H1 (cell line): ENCODE results near the gene ARID3B. TPM values are rescaled to one million over a fixed set of nuclear protein-coding genes. Genes with fewer than 3 reads are reported as not detected.

Experiments
- CTCF ChIA-PET: fragments of 300-600 bp; sonication (Branson Sonifier 250); formaldehyde crosslinking; loops from one replicate; lab custom pipeline; 2021; ENCODE audit not compliant: partially characterized antibody; lab: Charles Lee
- POLR2A ChIA-PET: fragments of 300-600 bp; sonication (Branson Sonifier 250); formaldehyde crosslinking; loops from one replicate; lab custom pipeline; 2021; ENCODE audit warnings: inconsistent platforms; ENCODE audit not compliant: partially characterized antibody; lab: Charles Lee
- DNase-seq, 2 experiments: peaks; one replicate each; pipeline versions ENCODE4 v3.0.0 to v3.0.0-alpha.2; 2010 to 2022; ENCODE audit warnings: low spot score in 2 of 2, low read depth in 1 of 2, mixed read lengths in 1 of 2
- FAIRE-seq: peaks from 2 replicates; lab custom pipeline; 2011; peaks lifted over from hg19 to GRCh38; lab: Jason Lieb, UNC
- H2AFZ ChIP-seq: 2 replicates; pipeline ENCODE4 v1.8.1; 2012; ENCODE audit warnings: low read length, inconsistent platforms
- H2AK5ac ChIP-seq: 2 replicates; pipeline ENCODE4 v1.6.1; 2013; ENCODE audit warnings: low read depth, low read length
- H2BK120ac ChIP-seq: replicated peaks from 2 replicates; pipeline ENCODE3; 2013; ENCODE audit warnings: low read depth, low read length, inconsistent platforms
- H2BK12ac ChIP-seq: 2 replicates; pipeline ENCODE4 v1.6.1; 2013; ENCODE audit warnings: low read depth, low read length
- H2BK15ac ChIP-seq: 2 replicates; pipeline ENCODE4 v1.6.1; 2013; ENCODE audit warnings: low read length
- H2BK20ac ChIP-seq: 2 replicates; pipeline ENCODE4 v1.6.1; 2013; ENCODE audit warnings: low read length
- H2BK5ac ChIP-seq: 2 replicates; pipeline ENCODE4 v1.6.1; 2013; ENCODE audit warnings: low read depth, low read length
- H3K14ac ChIP-seq: 2 replicates; pipeline ENCODE4 v1.6.1; 2013; ENCODE audit warnings: inconsistent platforms; ENCODE audit not compliant: insufficient read length
- H3K18ac ChIP-seq: 2 replicates; pipeline ENCODE4 v1.6.1; 2013; ENCODE audit warnings: low read length; ENCODE audit errors: extremely low read depth
- H3K23ac ChIP-seq: 2 replicates; pipeline ENCODE4 v1.6.1; 2013; ENCODE audit warnings: inconsistent platforms; ENCODE audit not compliant: insufficient read length
- H3K23me2 ChIP-seq: 2 replicates; pipeline ENCODE4 v1.6.1; 2013; ENCODE audit warnings: low read depth, low read length
- H3K27ac ChIP-seq: 2 replicates; pipeline ENCODE4 v1.6.1; 2011; ENCODE audit warnings: low read depth, low read length, inconsistent platforms
- H3K27me3 ChIP-seq, 4 experiments: replicated peaks in 1 of 4; 1 replicate in 1 of 4; 2 replicates in 3 of 4; pipeline versions ENCODE4 v1.6.1 to v1.8.1; 2011 to 2013; ENCODE audit warnings: low read length in 3 of 4, mild to moderate bottlenecking in 3 of 4, inconsistent platforms in 2 of 4, mixed read lengths in 2 of 4, moderate library complexity in 1 of 4; ENCODE audit not compliant: control insufficient read depth in 3 of 4, insufficient read depth in 3 of 4; ENCODE audit errors: extremely low read depth in 1 of 4
- H3K36me3 ChIP-seq, 4 experiments: 2 replicates each; pipeline versions ENCODE4 v1.6.1 to v1.8.1; 2011 to 2013; ENCODE audit warnings: mild to moderate bottlenecking in 4 of 4, low read length in 3 of 4, moderate library complexity in 2 of 4, control low read depth in 1 of 4, inconsistent platforms in 1 of 4; ENCODE audit not compliant: insufficient read depth in 4 of 4, control insufficient read depth in 2 of 4
- H3K4ac ChIP-seq: replicated peaks from 2 replicates; pipeline ENCODE3; 2013; ENCODE audit warnings: low read length, low read depth, mixed read lengths, inconsistent platforms; ENCODE audit not compliant: insufficient read length
- H3K4me1 ChIP-seq, 4 experiments: replicated peaks in 1 of 4; 1 replicate in 1 of 4; 2 replicates in 3 of 4; pipeline versions ENCODE4 v1.6.1 to v1.8.1; 2011 to 2013; ENCODE audit warnings: low read length in 3 of 4, inconsistent platforms in 2 of 4, mixed read lengths in 1 of 4; ENCODE audit not compliant: insufficient read depth in 4 of 4, control insufficient read depth in 3 of 4
- H3K4me2 ChIP-seq, 2 experiments: 2 replicates each; pipeline versions ENCODE4 v1.6.1 to v1.8.1; 2011 to 2013; ENCODE audit warnings: low read depth in 2 of 2, low read length in 2 of 2, control low read depth in 1 of 2, inconsistent platforms in 1 of 2, mild to moderate bottlenecking in 1 of 2; ENCODE audit not compliant: insufficient read depth in 1 of 2
- H3K4me3 ChIP-seq, 4 experiments: fragments of 200-600, 300-600 bp in 1 of 4; sonication (generic), shearing (Covaris generic), sonication (Bioruptor Twin) in 1 of 4; 2 replicates each; pipeline versions ENCODE4 v1.5.1 to v1.8.1; 2011 to 2016; ENCODE audit warnings: low read length in 4 of 4, low read depth in 3 of 4, control low read depth in 2 of 4, inconsistent platforms in 2 of 4, mild to moderate bottlenecking in 2 of 4, mixed read lengths in 1 of 4, moderate library complexity in 1 of 4; ENCODE audit not compliant: insufficient read depth in 2 of 4; ENCODE audit errors: extremely low read depth in 1 of 4
- H3K56ac ChIP-seq: replicated peaks from 2 replicates; pipeline ENCODE3; 2013; ENCODE audit warnings: low read depth, mild to moderate bottlenecking, mixed read lengths, low read length, inconsistent platforms; ENCODE audit not compliant: insufficient read length
- H3K79me1 ChIP-seq: 2 replicates; pipeline ENCODE4 v1.6.1; 2013; ENCODE audit warnings: low read depth, low read length, control low read depth
- H3K79me2 ChIP-seq, 2 experiments: 2 replicates each; pipeline versions ENCODE4 v1.6.1 to v1.8.1; 2012 to 2013; ENCODE audit warnings: low read length in 2 of 2, mild to moderate bottlenecking in 2 of 2, inconsistent platforms in 1 of 2; ENCODE audit not compliant: insufficient read depth in 2 of 2, control insufficient read depth in 1 of 2
- H3K9ac ChIP-seq, 4 experiments: replicated peaks in 1 of 4; 1 replicate in 1 of 4; 2 replicates in 3 of 4; pipeline versions ENCODE4 v1.6.1 to v1.8.1; 2011 to 2013; ENCODE audit warnings: low read depth in 3 of 4, low read length in 3 of 4, control low read depth in 2 of 4, mild to moderate bottlenecking in 2 of 4, moderate library complexity in 2 of 4, inconsistent platforms in 1 of 4; ENCODE audit errors: extremely low read depth in 1 of 4
- H3K9me3 ChIP-seq, 2 experiments: 2 replicates each; pipeline versions ENCODE4 v1.6.1 to v1.8.1; 2012 to 2013; ENCODE audit warnings: mild to moderate bottlenecking in 2 of 2, moderate library complexity in 2 of 2, control low read depth in 1 of 2, inconsistent platforms in 1 of 2, low read depth in 1 of 2, low read length in 1 of 2, mixed read lengths in 1 of 2; ENCODE audit not compliant: insufficient read depth in 2 of 2
- H4K20me1 ChIP-seq, 2 experiments: replicated peaks in 1 of 2; 2 replicates each; pipeline versions ENCODE3 to v1.8.1; 2011 to 2013; ENCODE audit warnings: inconsistent platforms in 2 of 2, low read length in 2 of 2, mild to moderate bottlenecking in 1 of 2; ENCODE audit not compliant: insufficient read depth in 2 of 2, control insufficient read depth in 1 of 2
- H4K5ac ChIP-seq: 2 replicates; pipeline ENCODE4 v1.6.1; 2013; ENCODE audit warnings: low read length, low read depth, mixed read lengths, inconsistent platforms; ENCODE audit not compliant: insufficient read length
- H4K8ac ChIP-seq: 2 replicates; pipeline ENCODE4 v1.8.0; 2013; ENCODE audit warnings: mild to moderate bottlenecking, moderate library complexity, low read length, inconsistent platforms; ENCODE audit not compliant: insufficient read depth; ENCODE audit errors: extremely low read depth
- H4K91ac ChIP-seq: replicated peaks from 2 replicates; pipeline ENCODE3; 2013; ENCODE audit warnings: low read length, mixed read lengths, inconsistent platforms; ENCODE audit not compliant: insufficient read length
- BCL11A ChIP-seq, 2 experiments: IDR thresholded peaks; one replicate each; pipeline ENCODE4 v1.6.1; 2011; ENCODE audit warnings: low read depth in 2 of 2, low read length in 2 of 2, mild to moderate bottlenecking in 2 of 2
- CEBPB ChIP-seq: IDR thresholded peaks from 2 replicates; pipeline ENCODE4 v1.6.1; 2012; ENCODE audit warnings: low read depth, low read length
- CHD1 ChIP-seq: IDR thresholded peaks from 2 replicates; pipeline ENCODE4 v1.6.1; 2012; ENCODE audit warnings: low read depth, low read length, improper control_type of control experiment
- CHD2 ChIP-seq: IDR thresholded peaks from 2 replicates; pipeline ENCODE4 v1.6.1; 2012; ENCODE audit warnings: low read length, improper control_type of control experiment
- GABPA ChIP-seq: IDR thresholded peaks from 2 replicates; pipeline ENCODE4 v1.6.1; 2011; ENCODE audit warnings: mild to moderate bottlenecking, low read length, moderate library complexity, borderline replicate concordance; ENCODE audit not compliant: insufficient read depth
- HDAC6 ChIP-seq: IDR thresholded peaks from one replicate; pipeline ENCODE4 v1.7.1; 2012; ENCODE audit warnings: low read depth, mild to moderate bottlenecking, inconsistent platforms, low read length, moderate library complexity
- POLR2A ChIP-seq, 2 experiments: IDR thresholded peaks; 1 replicate in 1 of 2; 2 replicates in 1 of 2; pipeline ENCODE4 v1.6.1; 2011; ENCODE audit warnings: low read depth in 2 of 2, low read length in 2 of 2, mild to moderate bottlenecking in 2 of 2; ENCODE audit errors: control extremely low read depth in 1 of 2
- POU5F1 ChIP-seq: IDR thresholded peaks from 2 replicates; pipeline ENCODE4 v1.6.1; 2011; ENCODE audit warnings: low read depth, mild to moderate bottlenecking, low read length, moderate library complexity
- RBBP5 ChIP-seq: IDR thresholded peaks from 2 replicates; pipeline ENCODE4 v1.7.1; 2012; ENCODE audit warnings: low read depth, mild to moderate bottlenecking, inconsistent platforms, low read length, moderate library complexity, borderline replicate concordance
- RNF2 ChIP-seq: fragments of 200-900, 300-1000 bp; sonication (generic); IDR thresholded peaks from 2 replicates; pipeline ENCODE4 v1.7.1; 2016; ENCODE audit warnings: borderline replicate concordance, low read depth, mild to moderate bottlenecking, antibody characterized with exemption, low read length; ENCODE audit not compliant: poor library complexity, severe bottlenecking; ENCODE audit errors: missing control alignments
- TAF7 ChIP-seq: optimal IDR thresholded peaks from 2 replicates; pipeline ENCODE3; 2011; ENCODE audit warnings: low read depth, mild to moderate bottlenecking, inconsistent platforms, low read length, moderate library complexity, borderline replicate concordance
- YY1 ChIP-seq: IDR thresholded peaks from 2 replicates; pipeline ENCODE4 v1.6.1; 2011; ENCODE audit warnings: low read depth, mild to moderate bottlenecking, low read length
- WGBS, 2 experiments: shearing (Covaris generic) in 1 of 2; methylation state at CpG; one replicate each; pipeline versions ENCODE4 v1.1.6 to v1.1.7; 2013 to 2015; ENCODE audit warnings: low lambda C conversion rate in 2 of 2, mixed read lengths in 2 of 2, inconsistent platforms in 1 of 2, low coverage in 1 of 2, missing lambda C conversion rate in 1 of 2; ENCODE audit not compliant: insufficient replicate concordance in 2 of 2, insufficient coverage in 1 of 2, insufficient read length in 1 of 2; ENCODE audit errors: extremely low coverage in 1 of 2, missing lambda C conversion rate in 1 of 2; 5-methylcytosine and 5-hydroxymethylcytosine counted together
- polyA plus RNA-seq, 7 experiments: library from polyadenylated mRNA; depleted of rRNA in 3 of 7; stranded (reverse) in 5 of 7; unstranded in 2 of 7; fragments of >200 nt in 5 of 7; fragments of 200-250 nt in 2 of 7; gene quantifications; 1 replicate in 5 of 7; 2 replicates in 1 of 7; 4 replicates in 1 of 7; pipeline versions ENCODE4 v1.2.1 to v1.2.3, GENCODE V29; 2011 to 2013; ENCODE audit warnings: missing spikeins in 2 of 7, mixed read lengths in 2 of 7
- total RNA-seq: library from RNA; stranded (reverse); fragmentation: NEBNext Ultra II Directional; extraction: Animal tissue kit (Norgen Biotek cat#: 25700); gene quantifications from 2 replicates; pipeline ENCODE4 v1.2.1, GENCODE V29; 2021

ARID3B gene
- total and polyA plus RNA-seq, 2 of the 8 experiments (the other 6 are each of a cell fraction or from before 2014, with no cell fraction given) = 81.0 to 115 TPM

DNA sequence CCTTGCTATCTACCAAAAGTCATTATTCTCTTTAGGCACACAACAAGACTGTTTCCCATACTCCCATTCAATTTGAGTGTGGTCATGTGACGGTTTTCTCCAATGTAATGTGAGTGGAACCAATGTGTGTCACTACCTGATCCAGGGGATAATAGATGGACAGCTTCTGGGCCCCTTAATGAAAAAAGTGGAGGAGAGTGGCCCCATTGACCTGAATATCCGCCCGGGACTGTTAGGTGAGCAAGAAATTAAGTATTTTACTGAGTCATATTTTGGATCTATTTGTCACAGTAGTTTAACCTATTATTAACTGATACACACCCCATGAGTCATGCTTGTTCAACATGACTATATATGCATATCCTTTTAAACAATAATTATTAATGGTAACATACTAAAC is 15.1 kb upstream of the ARID3B start:
- no peak overlapping the region for H4K5ac ChIP-seq
- CTCF ChIA-PET = interaction anchor here (1.2 kb wide), 1 partner anchor 31 kb away, joined by 3 read pairs; no protein-coding TSS in a partner anchor
- H3K14ac ChIP-seq = no peak overlapping the region
- no peak overlapping the region for H3K4me2 ChIP-seq
- TF ChIP-seq POU5F1 = no peak
- no peak for TF ChIP-seq GABPA
- no peak for TF ChIP-seq YY1
- TF ChIP-seq CHD2 = no peak
- no peak for TF ChIP-seq BCL11A (IDR thresholded peaks at IDR 0.05; ENCODE audit: low read depth in 2 of 2, low read length in 2 of 2)
- TF ChIP-seq RBBP5 = no peak
- no peak for TF ChIP-seq RNF2
- TF ChIP-seq TAF7 = no peak
- no peak for TF ChIP-seq HDAC6
- TF ChIP-seq POLR2A (IDR thresholded peaks at IDR 0.05; ENCODE audit: control extremely low read depth in 1 of 2, low read depth in 2 of 2, low read length in 2 of 2) = no peak
- no peak for TF ChIP-seq CHD1
- TF ChIP-seq CEBPB = no peak
- TF ChIP-seq, all 59 proteins: peak for 0
- H4K8ac ChIP-seq = no peak overlapping the region
- H3K4me3 ChIP-seq = no peak overlapping the region
- no peak overlapping the region for H2AK5ac ChIP-seq
- no peak overlapping the region for H2BK5ac ChIP-seq
- H2BK12ac ChIP-seq = no peak overlapping the region
- no peak overlapping the region for H3K27ac ChIP-seq
- H4K20me1 ChIP-seq = no peaks in the 10 kb centered on the region
- H3K18ac ChIP-seq = no peak overlapping the region
- no peak overlapping the region for H3K9ac ChIP-seq
- H3K79me2 ChIP-seq = no peaks in the 10 kb centered on the region
- H2BK120ac ChIP-seq = no peak overlapping the region
- no peak overlapping the region for H2BK15ac ChIP-seq
- DNase-seq (no peak), FAIRE-seq (no peak)
- no peak overlapping the region for H3K23ac ChIP-seq
- peaks cover 3 to 7% (median 7%) of the 10 kb centered on the region in 4 experiments for H3K4me1 ChIP-seq
- WGBS, 2 experiments = 84% methylated on average over 3 of the region's 3 CpGs; no CpG with 5 or more reads in 1 of the 2 experiments
- H3K56ac ChIP-seq = no peak overlapping the region
- H3K4ac ChIP-seq = no peak overlapping the region
- H2AFZ ChIP-seq = no peak overlapping the region
- H4K91ac ChIP-seq = no peak overlapping the region
- no peaks in the 10 kb centered on the region for H3K36me3 ChIP-seq
- H2BK20ac ChIP-seq = no peak overlapping the region
- POLR2A ChIA-PET = interaction anchor here (7.3 kb wide), 1 partner anchor 15 kb away, joined by 58 read pairs; the partner anchor contains the start of gene ARID3B
- H3K9me3 ChIP-seq = no peaks in the 10 kb centered on the region
- no peaks in the 10 kb centered on the region for H3K27me3 ChIP-seq
- H3K23me2 ChIP-seq = no peaks in the 10 kb centered on the region; the same call in 1 of the 2 replicates
- H3K79me1 ChIP-seq = no peaks in the 10 kb centered on the region
